ENCODE data around the gene TRDMT1.
A peak's percentile ranks its signal among the peaks of the same experiment; 100 is the strongest.

TRDMT1 gene

DNA sequence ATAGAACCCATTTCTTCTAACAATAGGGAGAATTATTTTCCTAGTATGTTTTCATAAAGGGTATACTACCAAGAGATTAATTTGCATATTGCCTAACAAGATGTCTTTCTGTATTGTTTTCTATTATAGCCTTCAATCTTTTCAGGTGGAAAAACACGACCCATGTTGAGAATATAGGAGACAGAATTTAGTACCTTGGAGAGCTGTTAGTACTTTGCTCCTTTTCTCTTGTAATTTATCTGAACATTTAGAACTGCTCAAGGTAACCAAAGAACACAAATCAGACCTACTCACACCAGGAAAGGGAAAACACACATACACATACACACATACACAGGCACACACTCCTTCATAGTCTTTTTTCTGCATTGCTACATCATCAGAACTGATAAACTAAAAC is 7.8 kb upstream of the TRDMT1 start:
- DNase-seq = no peak

DNA sequence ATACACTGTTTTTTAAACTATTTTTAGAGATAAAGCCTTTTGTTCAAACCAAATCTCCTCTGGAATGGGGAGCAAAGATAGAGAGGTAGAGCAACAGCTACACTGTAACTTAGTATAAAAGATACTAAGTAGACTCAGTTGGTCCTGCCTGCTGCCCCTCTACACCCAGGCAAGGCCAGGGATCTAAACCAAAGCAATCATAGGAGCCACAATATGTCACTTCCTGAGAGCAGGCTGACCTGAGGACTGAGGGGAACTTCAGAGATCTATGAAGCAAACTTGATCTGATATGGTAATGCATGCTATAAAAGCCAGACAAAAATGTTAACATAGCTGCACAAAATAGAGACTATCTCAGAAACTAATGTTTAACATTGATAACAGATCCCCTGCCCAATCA is 7.0 kb upstream of the TRDMT1 start:
- DNase-seq = no peak

DNA sequence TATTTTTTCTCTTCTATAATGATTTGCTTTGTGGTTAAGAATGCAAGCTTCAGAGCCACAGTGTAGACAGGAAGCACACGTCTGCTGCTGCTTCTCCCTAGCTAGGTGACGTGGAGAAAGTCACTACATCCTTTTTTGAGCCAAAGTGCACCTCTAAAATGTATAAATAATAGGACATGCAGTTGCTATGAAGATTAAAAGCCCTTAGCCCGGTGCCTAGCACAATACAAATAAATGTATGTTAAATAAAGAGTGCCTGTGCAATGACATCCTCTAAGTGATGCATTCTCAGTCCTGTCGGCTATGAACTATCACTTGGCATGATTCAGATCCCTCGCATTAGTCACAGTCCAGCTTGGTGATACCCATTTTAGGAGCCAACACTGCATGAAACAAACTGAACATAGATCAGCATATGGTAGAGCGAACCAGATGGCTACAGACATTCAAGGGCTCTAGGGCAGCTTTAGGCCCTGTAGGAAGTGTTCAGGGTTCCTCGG is 4.8 kb upstream of the TRDMT1 start:
- peak; percentile 43 for DNase-seq

DNA sequence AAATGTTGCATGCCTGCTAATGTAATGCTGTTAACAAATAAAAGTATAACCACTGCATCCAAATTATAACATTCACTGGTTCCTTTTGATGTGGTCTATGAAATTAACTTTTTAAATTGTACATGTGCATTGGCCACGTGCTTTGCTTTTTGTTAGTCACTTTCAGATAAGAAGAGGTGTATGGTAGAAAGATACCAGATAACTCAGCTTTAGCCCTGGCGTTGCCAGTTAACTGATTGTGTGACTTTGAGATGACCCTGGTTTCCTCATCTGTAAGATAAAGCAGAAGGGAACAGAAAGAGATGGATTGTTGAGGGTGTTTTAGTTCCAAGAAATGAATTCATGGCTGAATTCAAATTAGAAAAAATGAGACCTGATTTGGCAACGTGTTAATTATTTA is 1.9 kb upstream of the TRDMT1 start:
- no peak for DNase-seq

DNA sequence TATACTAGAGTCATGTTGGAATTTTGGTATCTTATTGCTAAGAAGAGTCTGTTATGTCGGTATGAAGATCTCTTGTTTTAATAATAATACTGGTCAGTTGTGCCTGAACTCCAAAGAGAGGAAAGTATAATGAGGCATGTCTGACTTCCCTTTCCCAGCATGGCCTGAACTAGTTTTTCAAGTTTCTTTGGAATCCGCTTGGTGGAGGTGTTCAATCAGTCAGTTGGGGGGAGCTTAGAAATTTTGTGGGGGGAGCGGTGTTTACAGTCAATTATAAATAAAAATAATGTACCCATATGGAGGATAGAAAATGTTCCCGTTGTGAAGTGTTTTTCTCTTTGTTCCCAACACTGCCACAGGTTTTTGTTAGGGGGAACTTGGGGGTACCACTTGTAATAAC is 1.5 kb upstream of the TRDMT1 start:
- no peak for DNase-seq

DNA sequence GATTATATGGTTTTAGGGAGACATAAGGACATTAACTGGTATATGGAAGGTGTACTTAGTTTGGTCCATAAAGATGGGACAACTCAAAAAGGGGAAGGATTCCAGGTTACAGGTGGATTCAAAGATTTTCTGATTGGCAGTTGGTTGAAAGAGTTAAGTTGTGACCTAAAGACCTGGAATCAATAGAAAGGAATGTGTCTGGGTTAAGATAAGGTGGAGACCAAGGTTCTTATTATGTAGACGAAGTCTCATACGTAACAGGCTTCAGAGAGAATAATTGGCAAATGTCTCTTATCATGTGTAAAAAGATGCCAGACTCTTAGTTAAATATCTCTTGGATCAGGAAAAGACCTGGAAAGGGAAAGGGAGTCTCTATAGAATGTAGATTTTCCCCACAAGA is 1.0 kb upstream of the TRDMT1 start:
- no peak for DNase-seq

DNA sequence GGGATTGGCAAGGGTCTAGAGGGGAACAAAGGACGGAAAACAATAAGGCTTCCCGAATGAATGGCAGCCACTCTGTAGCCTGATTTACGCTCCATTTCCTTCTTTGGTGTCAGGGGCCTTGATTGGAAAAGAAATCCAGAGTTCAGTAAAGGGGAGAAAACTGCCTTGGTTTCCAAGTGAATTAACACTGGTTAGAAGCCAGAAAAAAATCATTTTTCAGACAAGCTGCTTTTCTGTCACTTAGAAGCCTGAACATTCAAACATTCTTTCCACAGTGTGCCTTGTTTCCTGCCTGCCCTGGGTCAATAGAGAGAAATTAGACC is 283 bp upstream of the TRDMT1 start:
- DNase-seq = no peak

DNA sequence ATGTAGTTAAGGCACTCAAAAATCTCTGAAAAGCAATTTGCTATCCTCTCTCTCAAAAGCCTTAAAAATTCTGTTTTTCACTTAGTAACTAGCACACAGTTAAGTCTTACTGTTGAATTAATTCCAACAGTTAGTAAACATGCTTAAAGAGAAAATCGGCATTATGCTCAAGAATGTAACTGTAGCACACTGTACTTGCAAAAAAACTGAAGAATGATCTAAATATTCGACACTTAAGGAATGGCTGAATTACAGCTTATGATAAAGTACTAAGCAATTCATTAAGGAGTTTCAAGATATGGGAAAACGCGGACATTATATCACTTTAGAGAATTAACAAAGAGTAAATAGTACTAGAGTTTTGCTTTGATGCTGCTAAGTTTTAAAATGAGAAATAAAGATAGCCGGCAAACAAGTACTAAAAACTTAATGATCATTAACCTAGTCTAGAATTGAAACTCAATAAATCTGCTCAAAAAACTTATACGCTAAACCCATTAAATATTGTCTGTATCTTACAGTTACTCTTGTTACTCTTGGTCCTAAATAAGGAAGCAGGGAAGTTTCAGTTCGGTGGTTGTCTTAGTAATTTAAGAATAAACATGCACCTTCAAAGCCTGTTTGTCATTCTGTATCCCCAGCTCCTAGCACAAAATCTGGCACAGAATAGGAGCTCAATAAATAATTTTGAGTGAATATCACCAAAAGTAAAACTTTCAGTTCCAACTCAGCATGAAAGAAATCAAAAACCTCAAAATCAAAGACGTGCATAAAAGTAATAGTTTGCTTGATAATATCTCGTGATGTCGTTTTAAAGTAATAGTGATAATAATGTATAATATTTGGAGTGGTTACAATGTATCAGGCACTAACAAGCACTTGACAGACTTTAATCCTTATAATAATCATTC is 1.2 kb downstream of the TRDMT1 start:
- no peak for DNase-seq

DNA sequence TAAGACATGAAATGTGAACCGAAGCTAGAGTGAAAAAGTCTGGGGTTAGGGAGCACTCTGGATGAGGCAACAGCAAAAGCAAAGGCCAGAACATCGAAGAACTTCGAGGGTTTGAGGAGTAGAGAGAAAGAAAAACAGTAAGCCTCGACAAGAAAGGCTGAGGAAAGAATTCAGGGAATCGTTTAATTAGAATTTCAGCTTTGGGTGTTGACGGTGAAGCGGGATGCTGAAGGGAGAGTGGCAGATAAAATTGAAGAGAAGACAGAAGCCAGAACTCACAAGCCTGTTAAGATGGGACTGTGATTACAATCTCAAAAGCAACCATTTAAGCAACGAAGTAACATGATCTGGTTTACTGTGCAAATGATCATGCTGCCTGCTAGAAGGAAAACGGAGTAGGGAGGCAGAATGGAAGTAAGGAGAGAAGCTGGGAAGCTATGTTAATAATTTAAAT is 2.1 kb downstream of the TRDMT1 start:
- no peak for DNase-seq

DNA sequence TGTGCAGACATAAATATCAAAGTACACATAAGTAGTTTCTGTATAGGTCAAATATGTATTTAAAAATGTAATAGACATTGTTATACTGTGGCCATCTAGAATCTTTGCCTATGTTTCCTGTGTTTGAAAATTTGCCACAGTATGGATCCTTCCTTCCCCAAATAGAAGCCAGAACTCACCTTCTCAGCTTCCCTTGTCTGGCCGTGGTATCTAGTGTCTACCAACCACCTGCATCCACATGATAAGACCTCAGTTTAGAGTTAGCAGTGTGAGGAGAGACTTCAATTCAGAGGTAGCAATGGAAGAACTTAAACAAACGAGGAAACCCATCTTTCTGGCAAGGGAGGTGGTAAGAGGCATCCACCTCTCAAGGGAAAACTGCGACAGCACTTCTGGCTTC is 4.9 kb downstream of the TRDMT1 start:
- no peak for DNase-seq

DNA sequence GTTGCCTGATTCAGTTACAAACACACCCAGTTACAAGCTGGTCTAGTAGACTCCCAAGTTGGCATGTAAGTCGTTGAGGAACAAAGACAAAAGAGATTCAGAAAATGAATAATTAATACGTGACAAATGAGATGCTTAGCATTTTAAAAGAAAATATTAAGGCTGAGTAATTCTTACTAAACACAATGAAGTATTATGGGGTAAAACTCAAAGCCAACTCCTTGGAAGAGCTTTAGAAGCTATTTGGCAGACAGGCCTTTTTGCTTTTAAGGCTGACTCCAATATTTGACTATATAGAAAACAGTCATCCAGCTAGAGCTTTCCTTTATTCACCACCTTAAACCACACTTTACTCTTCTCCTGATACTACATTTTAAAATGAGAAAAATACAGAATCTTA is 5.4 kb downstream of the TRDMT1 start:
- DNase-seq = no peak

DNA sequence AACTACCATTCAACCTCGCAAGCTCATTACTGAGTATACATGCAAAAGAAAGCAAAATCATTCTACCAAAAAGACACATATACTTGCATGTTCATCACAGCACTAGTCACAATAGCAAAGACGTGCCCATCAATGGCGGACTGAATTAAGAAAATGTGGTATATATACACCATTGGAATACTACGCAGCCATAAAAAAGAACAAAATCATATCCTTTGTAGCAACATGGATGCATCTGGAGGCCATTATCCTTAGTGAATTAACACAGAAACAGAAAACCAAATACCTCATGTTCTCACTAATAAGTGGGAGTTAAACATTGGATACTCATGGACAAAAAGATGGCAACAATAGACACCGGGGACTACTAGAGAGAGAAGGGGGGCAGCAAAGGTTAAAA is 6.4 kb downstream of the TRDMT1 start:
- no peak for DNase-seq

DNA sequence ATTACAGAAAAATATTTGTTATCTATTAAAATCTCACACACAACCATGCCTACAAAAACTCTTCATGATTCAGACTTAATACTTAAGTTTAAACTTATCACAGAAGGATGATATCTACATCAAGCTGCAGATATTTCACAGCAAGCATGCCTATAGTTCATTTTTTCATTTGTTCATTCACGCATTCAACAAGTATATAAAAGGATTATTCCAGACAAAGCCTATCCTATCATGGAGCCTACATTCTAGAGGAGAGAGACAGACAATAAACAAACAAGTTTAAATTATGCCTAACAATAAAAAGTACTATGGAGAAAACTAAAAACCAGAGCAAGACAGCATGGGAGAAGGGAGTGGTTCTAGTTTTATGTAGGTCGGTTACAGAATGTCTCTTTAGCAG is 10.9 kb downstream of the TRDMT1 start:
- DNase-seq = no peak

DNA sequence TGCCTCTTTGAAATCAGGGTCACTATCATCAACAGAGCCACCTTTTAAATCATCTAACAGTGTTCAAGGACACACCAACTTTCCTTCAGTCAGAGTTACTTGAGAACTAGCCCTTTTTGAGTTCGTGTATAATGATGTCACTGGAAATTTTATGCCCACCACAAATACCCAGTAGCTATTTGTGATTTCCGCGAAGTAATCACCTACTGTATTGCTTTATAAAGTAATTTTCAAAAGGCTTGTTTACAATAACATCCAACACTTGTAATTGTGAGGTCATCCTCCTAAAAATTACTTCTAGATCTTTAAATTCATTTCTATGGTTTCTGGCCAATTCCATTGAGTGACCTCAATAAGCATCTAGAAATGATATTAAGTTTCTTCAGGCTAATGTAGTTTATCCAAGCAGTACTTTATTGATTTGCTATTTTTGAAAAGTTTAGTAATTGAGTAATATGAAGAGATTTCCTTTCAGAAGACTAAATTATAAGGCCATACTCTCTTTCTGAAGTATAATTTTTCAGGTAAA is 12.8 kb downstream of the TRDMT1 start:
- no peak for DNase-seq

DNA sequence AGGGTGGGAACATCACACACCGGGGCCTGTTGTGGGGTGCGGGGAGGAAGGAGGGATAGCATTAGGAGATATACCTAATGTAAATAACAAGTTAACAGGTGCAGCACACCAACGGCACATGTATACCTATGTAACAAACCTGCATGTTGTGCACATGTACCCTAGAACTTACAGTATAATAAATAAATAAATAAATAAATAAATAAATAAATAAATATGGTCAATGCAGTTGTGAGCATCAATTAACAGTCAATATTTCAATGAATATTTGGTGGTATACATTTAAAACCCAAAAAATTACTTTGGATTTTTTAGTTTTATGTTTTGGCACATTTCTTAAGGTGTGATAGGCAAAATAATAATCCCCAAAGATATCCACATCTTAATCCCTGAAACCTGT is 15.6 kb downstream of the TRDMT1 start:
- DNase-seq = no peak

DNA sequence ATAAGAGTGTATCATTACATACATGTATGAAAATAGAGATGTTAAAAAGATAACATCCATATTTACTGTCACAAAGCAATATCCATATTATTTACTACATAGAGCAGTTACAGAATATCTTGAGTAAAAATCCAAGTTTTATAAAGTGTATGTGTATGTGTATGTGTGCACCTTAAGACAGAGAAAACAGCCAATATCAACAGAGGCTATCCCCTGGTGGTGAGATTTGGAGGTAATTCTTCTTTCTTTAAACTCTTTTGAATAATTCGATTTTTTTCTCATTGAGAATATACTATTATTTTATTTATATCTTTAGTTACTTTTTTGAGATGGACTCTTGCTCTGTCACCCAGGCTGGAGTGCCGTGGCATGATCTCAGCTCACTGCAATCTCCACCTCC is 18.4 kb downstream of the TRDMT1 start:
- no peak for DNase-seq

DNA sequence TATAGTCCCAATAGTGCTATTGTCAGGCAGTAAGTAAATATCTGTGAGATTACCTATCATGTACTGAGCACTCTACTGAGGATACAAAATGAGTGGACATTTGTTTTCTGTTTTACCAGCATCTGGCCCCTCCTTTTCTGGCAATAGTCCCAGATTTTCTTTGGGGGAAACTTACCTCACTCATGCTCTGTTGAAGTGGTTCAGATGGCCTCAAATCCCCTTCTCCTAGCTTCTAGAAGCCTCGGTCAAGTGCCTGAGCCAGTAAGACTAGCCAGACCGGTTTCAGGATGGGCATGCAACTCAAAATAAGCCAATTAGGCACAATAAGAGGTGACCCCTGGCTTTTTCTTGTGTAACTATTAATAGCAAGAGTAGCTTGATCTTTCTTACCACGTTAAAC is 19.7 kb downstream of the TRDMT1 start:
- no peak for DNase-seq

DNA sequence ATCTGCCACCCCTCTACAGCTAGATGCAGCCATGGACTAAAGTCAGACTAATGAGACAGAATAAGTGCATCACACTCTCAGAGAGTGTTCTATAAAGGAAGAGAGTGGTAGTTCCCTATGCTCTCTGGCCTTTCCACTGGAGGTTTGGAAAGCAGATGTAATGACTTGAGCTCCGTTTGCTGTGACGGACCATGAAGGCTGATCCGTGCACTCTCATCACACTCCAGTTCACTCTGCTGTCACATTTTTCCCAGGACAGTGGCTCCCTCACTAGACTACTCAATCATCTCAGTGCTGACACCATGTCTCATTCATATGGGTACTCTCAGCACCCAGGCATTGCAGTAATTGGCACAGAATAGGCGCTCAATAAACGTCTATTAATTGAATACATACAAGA is 20.4 kb downstream of the TRDMT1 start:
- DNase-seq = no peak

DNA sequence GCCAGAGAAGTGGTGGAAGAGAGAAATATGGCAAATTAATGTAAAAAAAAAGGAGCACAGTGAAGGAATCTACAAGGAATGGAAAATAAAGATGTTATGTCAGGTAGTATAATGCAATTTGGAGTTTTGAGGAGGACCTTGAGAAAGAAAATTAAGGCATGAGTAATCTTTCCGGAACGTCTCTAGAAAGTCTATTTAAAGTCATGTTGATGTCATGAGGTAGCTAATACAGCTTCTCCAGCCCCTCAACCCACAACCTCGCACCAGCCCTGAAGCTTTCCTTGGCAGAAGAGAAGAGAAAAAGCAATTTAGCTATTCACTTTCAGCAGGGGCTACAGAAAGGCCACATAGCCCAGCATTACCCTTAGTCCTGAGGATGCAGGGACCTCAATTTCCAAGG is 22.5 kb downstream of the TRDMT1 start:
- no peak for DNase-seq

DNA sequence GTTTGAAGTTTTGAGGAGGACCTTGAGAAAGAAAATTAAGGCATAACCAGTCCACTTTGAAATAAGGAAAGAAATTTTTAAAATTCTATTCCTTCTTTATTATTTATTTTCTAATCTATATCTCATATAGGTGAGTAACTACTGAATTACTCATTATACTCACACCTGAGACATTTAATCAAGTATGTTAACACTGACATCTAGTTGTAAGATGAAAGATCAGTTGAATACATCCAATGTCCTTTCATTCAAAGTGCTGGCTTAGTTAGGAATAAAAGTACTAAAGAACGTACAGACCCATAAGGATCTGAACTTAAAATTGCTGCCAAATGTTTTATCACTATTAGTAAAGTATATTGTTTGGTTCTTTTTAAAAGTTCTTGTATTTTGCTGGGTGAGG is 23.5 kb downstream of the TRDMT1 start:
- DNase-seq = no peak

DNA sequence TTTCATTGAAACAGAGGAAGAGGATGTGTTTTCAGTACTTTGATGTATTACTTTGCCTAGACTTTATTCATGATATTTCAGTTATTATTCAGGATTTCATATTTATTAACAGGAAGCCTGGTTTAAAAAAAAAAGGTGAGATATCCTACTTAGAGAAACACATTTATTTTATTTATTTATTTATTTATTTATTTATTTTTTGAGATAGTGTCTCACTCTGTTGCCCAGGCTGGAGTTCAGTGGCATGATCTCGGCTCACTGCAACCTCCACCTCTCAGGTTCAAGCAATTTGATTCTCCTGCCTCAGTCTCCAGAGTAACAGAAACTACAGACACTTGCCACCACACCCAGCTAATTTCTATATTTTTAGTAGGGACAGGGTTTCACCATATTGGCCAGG is 24.5 kb downstream of the TRDMT1 start:
- DNase-seq = no peak

DNA sequence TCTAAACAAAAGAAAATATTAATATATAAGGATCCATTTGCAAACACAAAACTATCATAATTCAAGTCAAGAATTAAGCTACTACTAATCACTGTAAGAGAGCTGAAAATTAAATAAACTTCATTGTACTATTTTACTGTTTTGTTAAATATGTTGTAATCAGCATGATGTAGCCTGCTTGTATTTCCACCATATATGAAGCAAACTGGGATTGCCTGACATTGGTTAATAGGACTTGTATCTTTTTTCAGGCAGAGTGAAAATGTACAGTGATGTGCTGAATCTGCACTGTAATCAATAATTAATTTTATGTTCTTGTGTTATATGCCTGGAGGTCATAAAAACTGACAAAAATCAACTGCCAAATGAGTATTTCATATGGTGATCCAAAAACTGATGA is 25.4 kb downstream of the TRDMT1 start:
- no peak for DNase-seq

DNA sequence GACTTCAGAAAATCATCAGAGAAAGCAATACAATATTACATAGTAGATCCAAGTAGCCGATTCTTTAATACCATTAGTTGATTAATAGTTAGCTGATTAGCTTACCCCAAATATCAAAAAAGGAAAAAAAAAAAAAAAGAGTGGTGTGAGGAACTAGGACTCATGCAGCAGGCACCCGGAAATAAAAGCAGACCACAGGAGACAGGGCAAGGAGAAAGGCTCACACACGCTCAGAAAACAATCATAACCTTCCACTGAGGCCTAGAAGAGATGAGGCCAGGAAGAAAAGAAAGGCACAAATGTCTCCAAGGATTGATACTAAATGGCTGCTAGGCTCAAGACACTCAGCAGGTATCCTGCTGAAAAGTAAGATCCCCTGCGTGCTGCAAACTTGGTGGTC is 25.9 kb downstream of the TRDMT1 start:
- DNase-seq = no peak

DNA sequence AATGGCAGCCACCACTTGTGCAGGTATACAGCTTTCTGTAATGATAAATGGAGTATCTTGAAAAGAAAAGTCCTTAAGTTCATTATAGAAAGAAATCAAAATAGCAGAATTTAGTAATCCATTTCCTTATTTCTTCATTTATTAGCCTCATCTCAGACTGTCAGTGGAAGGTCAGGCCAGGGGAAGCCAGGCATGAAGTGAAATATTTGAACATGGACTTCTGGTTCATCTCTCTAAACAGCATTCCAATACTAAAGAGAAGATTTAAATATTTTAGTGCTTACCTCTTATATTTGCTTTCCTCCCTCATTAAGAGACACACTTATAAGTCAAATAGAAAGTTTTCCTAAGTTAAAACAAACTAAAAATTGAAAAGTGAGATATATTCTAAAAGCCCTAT is 26.8 kb downstream of the TRDMT1 start:
- no peak for DNase-seq

DNA sequence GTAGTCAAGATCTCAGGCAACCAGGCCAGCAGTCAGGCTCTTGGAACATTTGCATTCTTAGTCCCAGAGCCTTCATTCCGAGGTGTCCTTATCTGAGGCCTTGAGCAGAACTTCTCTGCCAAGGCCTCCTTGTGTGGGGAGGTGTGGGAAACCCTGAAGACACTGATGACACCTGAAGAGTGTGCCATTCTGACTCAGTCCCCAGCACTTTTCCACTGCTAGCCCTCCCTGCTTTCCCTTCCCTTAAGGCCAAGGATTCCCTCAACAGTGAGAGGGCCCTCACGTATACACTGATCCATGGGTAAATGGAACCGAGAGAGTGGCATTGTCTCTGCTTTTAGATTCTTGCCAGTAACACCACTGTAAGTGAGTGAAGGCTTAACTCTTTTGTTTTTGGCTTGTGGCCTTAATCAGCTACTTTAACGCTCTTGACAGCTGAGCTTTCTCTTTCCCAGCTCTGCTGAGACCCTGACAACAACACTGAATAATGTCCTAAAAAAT is 30.3 kb downstream of the TRDMT1 start:
- no peak for DNase-seq

All from activated CD8-positive, alpha-beta memory T cell treated with anti-CD3 and anti-CD28 coated beads, Interleukin-2, amount 50 U/mL, for 4 hours (primary cell).